ENCODE measurements around the gene NADK2. TPM values are rescaled to one million over a fixed set of nuclear protein-coding genes. Genes with fewer than 3 reads are reported as not detected.

The NADK2 gene
- total RNA-seq, 2 donors from 2014 or later, result 17.9 to 30.4 TPM

DNA sequence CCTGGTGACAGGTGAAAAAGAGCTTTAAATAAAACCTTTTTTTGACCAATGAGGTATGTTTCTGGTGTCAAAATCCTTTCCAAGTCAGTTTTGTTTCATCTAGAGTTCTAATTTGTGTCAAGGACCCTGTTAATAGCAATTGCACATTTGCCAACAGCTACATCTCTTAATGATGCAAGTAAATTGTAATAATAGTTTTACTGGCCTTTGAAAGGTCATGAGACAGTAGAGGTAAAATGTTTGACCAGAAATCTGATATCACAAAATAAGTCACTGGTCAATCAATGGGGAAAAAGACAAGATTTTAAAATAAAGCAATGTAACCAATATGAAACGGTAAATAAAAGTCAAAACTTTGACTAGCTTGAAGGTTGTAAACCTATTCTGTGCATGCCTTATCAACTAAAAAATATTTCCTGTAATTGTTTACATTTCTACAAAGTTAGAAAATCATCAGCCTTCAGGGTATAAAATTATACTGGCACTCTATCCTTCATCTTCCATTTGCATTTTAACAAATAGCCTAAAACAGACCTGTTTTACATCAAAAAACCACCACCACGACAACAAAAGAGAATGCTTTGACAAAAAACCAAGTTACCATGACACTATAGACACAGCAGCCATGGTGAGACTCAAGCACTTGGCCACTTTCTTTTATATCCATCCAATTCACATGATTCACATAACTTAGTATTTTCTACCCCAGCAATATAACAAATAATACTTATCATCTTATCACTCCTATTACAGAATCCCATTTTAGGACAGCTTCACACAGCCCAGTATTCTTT, 3.0 kb downstream of the NADK2 start:
- Histone ChIP-seq H3K4me3 (no peak overlapping the region), H3K27me3 (no peaks in the 10 kb centered on the region), H3K36me3 (no peaks in the 10 kb centered on the region), H3K9me3 (no peaks in the 10 kb centered on the region), H3K4me1 (peaks cover 0 to 43% of the 10 kb centered on the region in 2 donors), H3K27ac (peak overlapping the region; percentile 98 to 99)
- DNase-seq (ENCODE audit: low spot score), result no peak
- TF ChIP-seq, protein P1, sequence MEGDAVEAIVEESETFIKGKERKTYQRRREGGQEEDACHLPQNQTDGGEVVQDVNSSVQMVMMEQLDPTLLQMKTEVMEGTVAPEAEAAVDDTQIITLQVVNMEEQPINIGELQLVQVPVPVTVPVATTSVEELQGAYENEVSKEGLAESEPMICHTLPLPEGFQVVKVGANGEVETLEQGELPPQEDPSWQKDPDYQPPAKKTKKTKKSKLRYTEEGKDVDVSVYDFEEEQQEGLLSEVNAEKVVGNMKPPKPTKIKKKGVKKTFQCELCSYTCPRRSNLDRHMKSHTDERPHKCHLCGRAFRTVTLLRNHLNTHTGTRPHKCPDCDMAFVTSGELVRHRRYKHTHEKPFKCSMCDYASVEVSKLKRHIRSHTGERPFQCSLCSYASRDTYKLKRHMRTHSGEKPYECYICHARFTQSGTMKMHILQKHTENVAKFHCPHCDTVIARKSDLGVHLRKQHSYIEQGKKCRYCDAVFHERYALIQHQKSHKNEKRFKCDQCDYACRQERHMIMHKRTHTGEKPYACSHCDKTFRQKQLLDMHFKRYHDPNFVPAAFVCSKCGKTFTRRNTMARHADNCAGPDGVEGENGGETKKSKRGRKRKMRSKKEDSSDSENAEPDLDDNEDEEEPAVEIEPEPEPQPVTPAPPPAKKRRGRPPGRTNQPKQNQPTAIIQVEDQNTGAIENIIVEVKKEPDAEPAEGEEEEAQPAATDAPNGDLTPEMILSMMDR (IDR thresholded peaks at IDR 0.05), result no peak

DNA sequence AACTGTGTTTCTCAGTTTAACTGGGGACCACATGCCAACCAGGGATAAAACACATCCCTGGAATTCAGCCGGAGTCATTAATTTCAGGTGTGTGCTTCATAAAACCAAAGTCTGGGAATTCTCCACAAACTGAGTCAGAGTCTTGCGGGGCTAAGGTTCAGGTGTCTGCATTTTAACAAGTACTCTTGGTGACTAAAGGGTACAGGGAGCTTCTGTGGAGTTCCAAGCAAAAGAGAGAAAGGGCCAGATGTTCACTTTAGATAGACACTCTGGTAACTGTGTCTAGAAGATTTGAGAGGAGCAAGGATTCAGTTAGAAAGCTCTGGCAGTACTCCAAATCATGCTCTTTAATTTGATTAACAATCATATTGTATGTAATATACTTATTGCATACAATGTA, 4.0 kb downstream of the NADK2 start:
- H3K4me3 ChIP-seq, result no peak overlapping the region
- TF ChIP-seq, protein P1 (IDR thresholded peaks at IDR 0.05), result no peak
- no peak for DNase-seq (ENCODE audit: low spot score)
- H3K27ac ChIP-seq, result peak overlapping the region in 1 of 2 donors; percentile 17
- peaks cover 0 to 41% of the 10 kb centered on the region in 2 donors for H3K4me1 ChIP-seq
- H3K9me3 ChIP-seq, result no peaks in the 10 kb centered on the region
- no peaks in the 10 kb centered on the region for H3K27me3 ChIP-seq
- no peaks in the 10 kb centered on the region for H3K36me3 ChIP-seq

DNA sequence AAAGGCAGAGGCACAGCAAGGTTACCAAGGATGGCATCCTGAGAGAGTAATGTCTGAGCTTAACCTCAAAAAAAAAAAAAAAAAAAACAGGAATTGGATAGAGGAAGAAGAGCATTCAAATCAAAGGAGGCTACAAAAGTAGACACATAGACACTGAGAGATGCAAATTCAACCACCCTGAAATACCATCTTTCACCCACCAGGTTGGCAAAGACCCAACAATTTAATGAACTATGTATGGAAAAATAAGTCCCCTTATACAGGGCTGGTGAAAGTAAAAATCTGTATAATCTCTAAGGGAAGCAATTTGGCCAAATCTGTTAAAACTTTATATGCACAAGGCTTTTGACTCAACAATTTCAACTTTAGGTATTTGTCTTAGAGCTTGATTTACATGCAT, 4.9 kb downstream of the NADK2 start:
- no peaks in the 10 kb centered on the region for H3K9me3 ChIP-seq
- TF ChIP-seq, protein P1 (IDR thresholded peaks at IDR 0.05), result no peak

DNA sequence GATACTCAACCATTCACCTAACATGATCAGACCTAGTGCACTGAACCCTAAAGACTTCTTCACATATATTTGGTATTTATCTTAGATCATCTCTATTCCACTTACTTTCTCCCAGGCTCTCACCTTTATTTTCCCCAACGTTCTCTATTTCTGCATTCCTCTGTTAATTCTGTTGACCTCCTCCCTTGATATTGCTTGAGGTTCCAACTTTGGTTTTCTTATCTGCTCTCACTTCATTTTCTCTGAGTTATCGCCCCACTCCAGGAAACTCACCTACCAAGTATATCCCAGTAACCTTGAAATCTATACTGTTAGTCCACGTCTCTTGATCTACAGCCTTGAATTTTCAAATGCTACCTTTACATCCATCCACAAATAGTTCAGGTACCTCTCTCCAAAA, 9.2 kb downstream of the NADK2 start:
- no peak for DNase-seq (ENCODE audit: low spot score)
- TF ChIP-seq, protein P1 (IDR thresholded peaks at IDR 0.05), result no peak
- Histone ChIP-seq H3K36me3 (no peaks in the 10 kb centered on the region), H3K4me3 (no peak overlapping the region), H3K27ac (no peak overlapping the region), H3K4me1 (peaks cover 0 to 17% of the 10 kb centered on the region in 2 donors), H3K27me3 (no peaks in the 10 kb centered on the region), H3K9me3 (no peaks in the 10 kb centered on the region)

More for the DNA sequence above, 4.9 kb downstream of the NADK2 start:
- no peak overlapping the region for H3K27ac ChIP-seq
- no peaks in the 10 kb centered on the region for H3K27me3 ChIP-seq
- H3K4me3 ChIP-seq, result no peak overlapping the region
- H3K36me3 ChIP-seq, result no peaks in the 10 kb centered on the region
- DNase-seq (ENCODE audit: low spot score), result no peak
- peaks cover 0 to 40% of the 10 kb centered on the region in 2 donors for H3K4me1 ChIP-seq

DNA sequence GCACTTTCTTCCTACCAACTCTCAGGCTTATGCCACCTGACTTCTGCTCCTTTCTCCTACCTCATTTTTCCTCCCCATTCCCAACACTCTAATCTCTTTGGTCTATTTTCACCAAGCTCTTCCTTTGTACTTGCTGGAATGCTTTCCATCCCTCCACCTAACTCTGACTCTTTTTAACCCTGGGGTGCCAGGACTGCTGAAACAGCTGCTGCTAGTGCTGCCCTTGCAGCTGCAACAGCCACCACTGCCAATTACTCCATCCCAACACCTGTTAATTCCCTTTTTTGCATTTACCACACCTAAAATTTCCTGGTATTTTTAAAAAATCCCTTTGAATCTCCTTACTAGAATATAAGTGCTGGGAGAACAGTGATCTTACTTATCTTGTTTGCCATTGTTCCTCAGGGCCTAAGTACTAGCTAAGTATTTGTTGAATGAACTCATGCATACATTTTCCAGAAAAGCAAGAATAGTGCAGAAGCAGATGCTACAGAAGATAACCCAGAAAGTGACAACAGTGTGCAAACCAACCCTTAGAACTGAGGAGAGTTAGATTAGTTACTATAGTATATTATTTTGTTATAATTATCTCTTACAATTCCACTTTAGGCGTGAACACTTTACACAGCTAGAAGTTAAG, 11.5 kb downstream of the NADK2 start:
- Histone ChIP-seq H3K4me3 (no peak overlapping the region), H3K27me3 (no peaks in the 10 kb centered on the region), H3K9me3 (no peaks in the 10 kb centered on the region), H3K4me1 (peaks cover 0 to 16% of the 10 kb centered on the region in 2 donors), H3K27ac (no peak overlapping the region), H3K36me3 (peaks cover 13% of the 10 kb centered on the region)
- no peak for DNase-seq (ENCODE audit: low spot score)
- TF ChIP-seq, protein P1 (IDR thresholded peaks at IDR 0.05), result no peak

Measured in right atrium auricular region (tissue), 2 donors.